Prostate gland (tissue), 2 donors: ENCODE measurements around the gene SIRT7. TPM values are rescaled to one million over a fixed set of nuclear protein-coding genes. Genes with fewer than 3 reads are reported as not detected.

Experiments
- DNase-seq: peaks from one replicate; pipeline ENCODE4 v3.0.0-alpha.2; 2019; ENCODE audit warnings: low spot score
- H3K27ac ChIP-seq, 2 donors: fragments of 200-600 bp; sonication (generic); 2 replicates each; pipeline ENCODE4 v1.5.1; 2017 to 2019
- H3K27me3 ChIP-seq: fragments of 200-600 bp; sonication (generic); replicated peaks from 2 replicates; pipeline ENCODE4 v1.5.1; 2019; ENCODE audit not compliant: insufficient read depth
- H3K36me3 ChIP-seq, 2 donors: fragments of 200-600 bp; sonication (generic); 1 replicate in 1 of 2; 2 replicates in 1 of 2; pipeline versions ENCODE4 v1.5.1 to v1.8.1; 2017 to 2019
- H3K4me1 ChIP-seq: fragments of 200-600 bp; sonication (generic); replicated peaks from 2 replicates; pipeline ENCODE4 v1.5.1; 2019
- H3K4me3 ChIP-seq, 2 donors: fragments of 200-600 bp; sonication (generic); 2 replicates each; pipeline ENCODE4 v1.5.1; 2017 to 2019
- H3K9me3 ChIP-seq: fragments of 200-600 bp; sonication (generic); 2 replicates; pipeline ENCODE4 v1.5.1; 2017
- CTCF ChIP-seq, 4 experiments: fragments of 200-600 bp in 2 of 4; fragments of 450-650 bp in 2 of 4; sonication (generic) in 2 of 4; IDR thresholded peaks; 1 replicate in 3 of 4; 2 replicates in 1 of 4; pipeline ENCODE4 v1.5.1; 2016 to 2019; ENCODE audit warnings: antibody characterized with exemption in 4 of 4, mild to moderate bottlenecking in 2 of 4, moderate library complexity in 2 of 4
- POLR2A ChIP-seq: fragments of 450-650 bp; IDR thresholded peaks from one replicate; pipeline ENCODE4 v1.6.1; 2016; ENCODE audit warnings: antibody characterized with exemption, mild to moderate bottlenecking
- POLR2AphosphoS5 ChIP-seq: sonication (generic); formaldehyde crosslinking; IDR thresholded peaks from one replicate; pipeline ENCODE4 v1.6.1; 2017; ENCODE audit warnings: antibody characterized with exemption
- WGBS: methylation state at CpG from one replicate; pipeline ENCODE4 v1.1.5; 2018; 5-methylcytosine and 5-hydroxymethylcytosine counted together
- intact Hi-C: fragments of 100-400 bp; cut with DNase I; formaldehyde crosslinking; loops from one replicate; pipeline ENCODE4 v1.14.2; 2022
- total RNA-seq, 2 donors: library from RNA; depleted of rRNA; stranded (reverse); fragments of >200 nt; gene quantifications; one replicate each; pipeline ENCODE4 v1.1.0, GENCODE V29; 2016

Gene SIRT7
- total RNA-seq, 2 donors from 2014 or later = 22.4 to 39.9 TPM

DNA sequence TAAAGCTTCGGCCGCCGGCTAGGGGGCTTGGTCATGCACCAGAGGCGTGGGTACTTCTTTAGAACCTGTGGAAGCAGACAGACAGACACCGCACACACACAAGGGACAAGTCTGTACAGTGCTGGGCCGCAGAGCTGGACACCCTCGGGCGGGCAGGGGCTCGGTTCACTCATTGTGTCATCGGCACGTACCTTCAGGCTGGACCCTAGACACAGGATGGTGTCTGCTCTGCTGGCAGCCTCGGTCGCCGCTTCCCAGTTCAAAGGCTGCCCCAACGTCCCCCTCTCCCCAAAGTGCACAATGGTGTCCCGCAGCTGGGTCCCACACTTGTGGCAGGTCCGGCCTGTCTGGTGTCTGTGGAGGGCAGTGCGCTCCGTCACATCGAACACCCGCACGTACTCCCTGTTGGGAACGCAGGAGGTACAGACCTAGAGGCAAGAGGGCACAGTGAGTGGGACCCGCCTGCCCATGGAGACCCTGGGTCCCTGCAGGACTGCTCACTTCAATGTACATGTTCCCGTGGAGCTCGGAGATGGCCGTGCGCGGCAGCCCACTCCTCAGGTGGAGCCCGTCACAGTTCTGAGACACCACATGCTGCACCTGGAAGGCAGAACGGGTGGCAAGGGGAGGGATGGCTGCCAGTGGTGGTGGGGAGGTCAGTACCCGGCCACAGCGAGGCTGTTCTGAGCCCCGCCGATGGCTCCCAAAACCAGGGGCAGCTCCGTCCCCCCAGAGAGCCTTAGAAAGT lies 3.7 kb downstream of the SIRT7 start:
- H3K36me3 ChIP-seq = peaks cover 10 to 11% of the 10 kb centered on the region in 2 donors
- no peak for TF ChIP-seq POLR2AphosphoS5
- no peak overlapping the region for H3K27ac ChIP-seq
- no peak overlapping the region for H3K4me3 ChIP-seq
- DNase-seq = no peak
- intact Hi-C loops = no loop called here
- WGBS = 96% methylated on average over 33 of the region's 36 CpGs
- peaks cover 10% of the 10 kb centered on the region for H3K4me1 ChIP-seq
- H3K9me3 ChIP-seq = no peaks in the 10 kb centered on the region
- no peaks in the 10 kb centered on the region for H3K27me3 ChIP-seq

- no peaks in the 10 kb centered on the region for H3K27me3 ChIP-seq
- no peak overlapping the region for H3K4me3 ChIP-seq
- no peak for DNase-seq
- TF ChIP-seq CTCF (IDR thresholded peaks at IDR 0.05) = no peak
- TF ChIP-seq POLR2A = no peak
- no peak for TF ChIP-seq POLR2AphosphoS5
- WGBS = 96% methylated on average over 29 of the region's 31 CpGs
- H3K4me1 ChIP-seq = peaks cover 11% of the 10 kb centered on the region
- H3K9me3 ChIP-seq = no peaks in the 10 kb centered on the region
- H3K36me3 ChIP-seq = peaks cover 10 to 11% of the 10 kb centered on the region in 2 donors
- H3K27ac ChIP-seq = no peak overlapping the region
- intact Hi-C loops = no loop called here
These were observed 4.4 kb downstream of the SIRT7 start for GRCh38 chr17:81913394-81914102.

DNA sequence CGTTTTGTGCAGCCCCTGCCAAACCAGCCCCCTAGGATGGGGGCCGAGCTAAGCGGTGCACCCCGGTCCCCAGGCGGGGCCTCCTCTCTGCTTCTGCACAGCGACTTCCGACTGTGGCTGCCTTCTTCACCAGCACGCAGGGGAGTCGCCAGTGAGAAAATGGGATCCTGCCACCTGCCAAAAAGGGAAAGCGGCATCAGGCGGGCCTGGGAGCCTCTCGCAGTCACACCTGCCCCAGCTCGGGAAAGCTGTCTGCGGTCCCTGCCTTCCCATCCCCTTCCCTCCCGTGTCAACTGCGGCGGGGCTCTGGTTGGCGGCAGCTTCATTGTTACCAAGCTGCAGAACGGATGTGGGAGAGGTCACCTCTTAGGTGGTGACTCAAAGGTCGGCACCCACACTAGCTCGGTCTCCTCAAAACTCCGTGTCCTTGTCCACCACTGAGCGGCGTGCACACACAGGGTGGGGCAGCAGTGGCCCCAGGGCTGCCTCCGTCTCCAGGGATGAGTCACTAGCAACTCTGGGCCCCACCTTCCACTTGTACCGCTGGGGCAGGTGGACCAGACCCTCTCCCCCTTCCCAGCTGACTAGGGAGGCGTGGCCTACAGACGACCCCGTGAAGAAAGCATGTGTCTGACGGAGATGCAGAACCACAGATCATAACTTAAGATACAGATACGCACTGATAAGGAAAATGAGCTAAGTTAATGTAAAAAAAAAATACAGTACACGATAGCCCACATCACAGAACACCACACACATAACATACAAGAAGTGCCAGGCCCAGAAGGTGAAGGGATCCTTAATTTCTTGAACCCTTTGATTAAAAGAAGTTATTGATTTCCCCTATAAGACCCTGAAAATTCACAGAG lies 5.3 kb downstream of the SIRT7 start:
- 89% methylated on average over 32 of the region's 32 CpGs for WGBS
- no peak for DNase-seq

DNA sequence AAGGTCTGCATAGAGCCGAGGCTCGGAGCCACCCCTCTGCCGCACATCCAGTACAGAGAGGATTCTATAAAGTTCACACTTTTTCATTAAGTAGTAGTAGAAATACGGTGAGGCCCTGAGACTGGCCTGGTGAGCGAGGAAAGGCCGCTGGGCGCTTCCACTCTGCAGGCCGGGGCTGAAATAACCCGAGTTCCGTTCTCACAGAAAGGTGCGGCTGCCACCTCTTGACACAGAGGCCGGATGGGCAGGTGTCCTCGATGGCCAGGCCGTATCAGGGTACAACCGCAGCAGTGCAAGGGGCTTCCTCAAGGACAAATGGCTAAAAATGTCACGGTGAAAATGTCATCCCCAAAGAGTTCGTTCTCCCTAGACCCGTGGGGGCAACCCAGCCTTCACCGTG lies 6.0 kb downstream of the SIRT7 start:
- peaks cover 10 to 11% of the 10 kb centered on the region in 2 donors for H3K36me3 ChIP-seq
- H3K9me3 ChIP-seq = no peaks in the 10 kb centered on the region
- no peak for DNase-seq
- TF ChIP-seq POLR2A (no peak), CTCF (IDR thresholded peaks at IDR 0.05) (no peak), POLR2AphosphoS5 (no peak)
- H3K27me3 ChIP-seq = no peaks in the 10 kb centered on the region
- H3K4me3 ChIP-seq = peak overlapping the region in 1 of 2 donors; percentile 20
- H3K27ac ChIP-seq = peak overlapping the region; percentile 69 to 77
- 78% methylated on average over 19 of the region's 19 CpGs for WGBS
- intact Hi-C loops = no loop called here
- H3K4me1 ChIP-seq = peaks cover 11% of the 10 kb centered on the region

More for the DNA sequence above, 5.3 kb downstream of the SIRT7 start:
- H3K27ac ChIP-seq = peak overlapping the region in 1 of 2 donors; percentile 77
- TF ChIP-seq POLR2AphosphoS5 = no peak
- TF ChIP-seq CTCF (IDR thresholded peaks at IDR 0.05) = no peak
- no peak for TF ChIP-seq POLR2A
- intact Hi-C loops = no loop called here
- H3K4me3 ChIP-seq = no peak overlapping the region
- H3K27me3 ChIP-seq = no peaks in the 10 kb centered on the region
- H3K36me3 ChIP-seq = peaks cover 10 to 11% of the 10 kb centered on the region in 2 donors
- no peaks in the 10 kb centered on the region for H3K9me3 ChIP-seq
- peaks cover 11% of the 10 kb centered on the region for H3K4me1 ChIP-seq
